ENCODE data around the gene AJAP1.
"Not testable (repeated sequence)": the region's sequence is repeated elsewhere in the genome, so short reads cannot be mapped to it uniquely, and the experiment has no call there.

Gene AJAP1

GRCh38 chr1:4614371-4615137, 39.9 kb upstream of the AJAP1 start:
- no peak for FAIRE-seq
- TF ChIP-seq CTCF (IDR thresholded peaks at IDR 0.05; ENCODE audit: insufficient read depth, missing control alignments) = no peak
- no peak for DNase-seq (ENCODE audit: insufficient read length, low spot score)

DNA sequence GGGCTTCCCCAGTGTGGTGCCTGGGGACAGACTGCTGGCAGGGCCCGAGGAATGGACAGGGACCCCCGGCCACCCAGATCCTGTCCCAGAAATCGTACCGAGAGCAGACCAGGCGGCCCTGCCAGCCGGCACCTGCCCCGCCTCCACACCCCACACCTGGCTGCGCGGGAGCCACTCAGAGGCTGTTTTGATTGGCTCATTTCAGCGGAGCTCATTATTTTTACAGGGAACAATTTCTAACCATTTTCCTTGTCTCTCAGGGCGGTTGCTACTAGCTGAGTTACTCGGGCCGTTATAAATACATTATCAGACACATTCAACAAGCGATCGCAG, 39.3 kb upstream of the AJAP1 start:
- FAIRE-seq = no peak
- no peak for TF ChIP-seq CTCF (IDR thresholded peaks at IDR 0.05; ENCODE audit: insufficient read depth, missing control alignments)
- DNase-seq (ENCODE audit: insufficient read length, low spot score) = no peak

GRCh38 chr1:4615501-4615900, 38.9 kb upstream of the AJAP1 start:
- FAIRE-seq (no peak), DNase-seq (ENCODE audit: insufficient read length, low spot score) (no peak)
- TF ChIP-seq CTCF (IDR thresholded peaks at IDR 0.05; ENCODE audit: insufficient read depth, missing control alignments) = no peak

- no peak for FAIRE-seq
- no peak for DNase-seq (ENCODE audit: insufficient read length, low spot score)
- TF ChIP-seq CTCF (IDR thresholded peaks at IDR 0.05; ENCODE audit: insufficient read depth, missing control alignments) = no peak
Measured at GRCh38 chr1:4616831-4617465, 37.5 kb upstream of the AJAP1 start.

DNA sequence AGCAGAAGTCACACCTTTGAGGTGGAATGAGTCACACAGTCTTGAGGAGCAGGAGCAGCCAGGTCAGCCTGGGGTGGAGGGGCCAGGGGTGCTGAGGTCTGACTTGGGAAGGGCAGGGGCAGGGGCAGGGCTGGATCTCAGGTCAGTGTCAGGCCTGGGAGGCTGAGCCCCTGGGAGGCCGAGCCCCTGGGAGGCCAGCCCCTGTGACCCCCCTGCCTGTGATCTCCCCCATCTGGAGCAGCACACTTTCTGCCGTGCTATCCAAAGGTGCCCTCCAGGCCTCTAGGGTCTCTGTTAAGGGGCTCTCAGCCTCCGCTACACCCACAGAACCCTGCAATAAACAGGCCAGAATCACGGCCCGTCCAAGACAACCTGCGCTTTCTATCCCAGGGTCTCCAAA, 36.9 kb upstream of the AJAP1 start:
- FAIRE-seq (no peak), DNase-seq (ENCODE audit: insufficient read length, low spot score) (no peak)
- no peak for TF ChIP-seq CTCF (IDR thresholded peaks at IDR 0.05; ENCODE audit: insufficient read depth, missing control alignments)

- not testable (repeated sequence) for FAIRE-seq; DNase-seq (ENCODE audit: insufficient read length, low spot score)
Measured at GRCh38 chr1:4618827-4619226, 35.6 kb upstream of the AJAP1 start.

DNA sequence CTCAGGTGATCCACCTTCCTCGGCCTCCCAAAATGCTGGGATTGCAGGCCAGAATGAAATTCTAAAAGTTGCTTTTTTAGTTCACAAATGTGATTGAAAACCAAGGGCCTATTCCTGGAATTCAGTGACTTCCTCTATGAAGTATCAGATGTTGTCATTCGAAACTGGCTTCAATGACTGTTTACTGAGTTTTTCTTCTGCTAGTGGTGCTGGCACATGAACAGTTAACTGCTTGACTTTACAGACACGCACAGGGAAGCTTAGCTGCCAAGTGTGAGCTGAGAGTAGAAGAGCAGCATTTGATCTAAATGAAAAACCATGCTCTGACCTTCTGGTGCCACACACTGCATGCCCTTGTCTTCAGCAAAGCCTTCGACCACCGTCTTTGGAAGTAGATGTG, 32.8 kb upstream of the AJAP1 start:
- FAIRE-seq = no peak
- no peak for TF ChIP-seq CTCF (IDR thresholded peaks at IDR 0.05; ENCODE audit: insufficient read depth, missing control alignments)
- no peak for DNase-seq (ENCODE audit: insufficient read length, low spot score)
